Measurements from ENCODE around the gene ICE2. TPM values are rescaled to one million over a fixed set of nuclear protein-coding genes. Genes with fewer than 3 reads are reported as not detected.

ICE2 gene
- total and polyA plus RNA-seq, 2 of the 8 experiments (the other 6 are each of a cell fraction or from before 2014, with no cell fraction given), result 40.0 to 87.3 TPM

DNA sequence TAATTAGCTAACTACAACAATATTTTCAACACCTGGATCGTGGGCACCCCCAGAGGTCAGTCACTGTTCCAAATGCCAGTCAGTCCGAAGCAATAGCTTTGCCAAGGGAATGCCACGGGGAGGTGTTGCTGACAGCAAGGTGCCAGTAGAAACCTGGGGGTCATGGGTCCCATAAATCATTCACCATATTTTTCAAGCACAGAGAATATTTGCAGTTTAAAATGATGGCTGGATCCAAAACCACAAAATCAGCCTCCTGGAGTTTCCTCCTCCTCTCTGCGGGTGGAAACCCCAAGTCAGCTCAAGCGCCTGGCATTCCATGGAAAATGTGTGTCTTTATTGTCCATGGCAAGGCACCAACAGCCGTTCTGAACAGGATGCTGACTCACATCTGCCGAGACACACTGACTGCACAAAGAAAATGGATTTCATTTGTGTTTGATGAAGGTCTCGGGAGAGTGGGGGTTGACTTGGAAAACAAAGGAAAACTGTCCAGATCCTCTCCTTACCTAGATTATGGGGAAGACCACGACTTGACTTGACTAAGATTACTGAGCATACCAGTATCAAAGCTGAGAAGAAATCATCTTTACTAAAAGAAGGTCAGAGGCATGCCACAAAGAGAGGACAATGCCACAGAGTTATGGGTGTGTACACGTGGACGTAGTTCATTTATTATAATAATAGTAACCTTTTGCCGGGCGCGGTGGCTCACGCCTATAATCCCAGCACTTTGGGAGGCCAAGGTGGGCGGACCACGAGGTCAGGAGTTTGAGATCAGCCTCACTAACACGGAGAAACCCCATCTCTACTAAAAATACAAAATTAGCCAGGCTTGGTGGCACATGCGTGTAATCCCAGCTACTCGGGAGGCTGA lies 107.5 kb downstream of the ICE2 start:
- Histone ChIP-seq H3K36me3 (ENCODE audit: control insufficient read depth in 2 of 4, insufficient read depth in 4 of 4, low read length in 3 of 4) (no peaks in the 10 kb centered on the region; a peak in 2 of 8 replicates), H4K8ac (ENCODE audit: extremely low read depth, insufficient read depth, low read length) (no peak overlapping the region), H2BK20ac (ENCODE audit: low read length) (no peak overlapping the region), H2AFZ (ENCODE audit: low read length) (no peak overlapping the region), H3K56ac (replicated peaks; ENCODE audit: insufficient read length, low read depth, low read length) (no peak overlapping the region), H3K4me3 (ENCODE audit: extremely low read depth in 1 of 4, insufficient read depth in 2 of 4, low read depth in 3 of 4, low read length in 4 of 4) (no peak overlapping the region), H3K9me3 (ENCODE audit: insufficient read depth in 2 of 2, low read depth in 1 of 2, low read length in 1 of 2) (no peaks in the 10 kb centered on the region; a peak in 1 of 4 replicates), H3K4me1 (replicated peaks in 1 of 4; ENCODE audit: control insufficient read depth in 3 of 4, insufficient read depth in 4 of 4, low read length in 3 of 4) (peaks cover 2 to 5% (median 5%) of the 10 kb centered on the region in 4 experiments; a peak in 5 of 7 replicates), H3K27ac (ENCODE audit: low read depth, low read length) (no peak overlapping the region), H3K9ac (replicated peaks in 1 of 4; ENCODE audit: extremely low read depth in 1 of 4, low read depth in 3 of 4, low read length in 3 of 4) (no peak overlapping the region), H2BK5ac (ENCODE audit: low read depth, low read length) (no peak overlapping the region), H3K23me2 (ENCODE audit: low read depth, low read length) (no peaks in the 10 kb centered on the region), H3K18ac (ENCODE audit: extremely low read depth, low read length) (no peak overlapping the region), H2BK15ac (ENCODE audit: low read length) (no peak overlapping the region), H2AK5ac (ENCODE audit: low read depth, low read length) (no peak overlapping the region), H4K91ac (replicated peaks; ENCODE audit: insufficient read length, low read length) (no peak overlapping the region), H2BK120ac (replicated peaks; ENCODE audit: low read depth, low read length) (no peak overlapping the region), H3K79me1 (ENCODE audit: low read depth, low read length) (peaks cover 3% of the 10 kb centered on the region; the same call in 1 of the 2 replicates), H3K79me2 (ENCODE audit: control insufficient read depth in 1 of 2, insufficient read depth in 2 of 2, low read length in 2 of 2) (no peaks in the 10 kb centered on the region), H4K5ac (ENCODE audit: insufficient read length, low read depth, low read length) (no peak overlapping the region), H2BK12ac (ENCODE audit: low read depth, low read length) (no peak overlapping the region), H3K4me2 (ENCODE audit: insufficient read depth in 1 of 2, low read depth in 2 of 2, low read length in 2 of 2) (no peak overlapping the region), H4K20me1 (replicated peaks in 1 of 2; ENCODE audit: control insufficient read depth in 1 of 2, insufficient read depth in 2 of 2, low read length in 2 of 2) (no peaks in the 10 kb centered on the region), H3K27me3 (replicated peaks in 1 of 4; ENCODE audit: control insufficient read depth in 3 of 4, extremely low read depth in 1 of 4, insufficient read depth in 3 of 4, low read length in 3 of 4) (no peaks in the 10 kb centered on the region), H3K23ac (ENCODE audit: insufficient read length) (no peak overlapping the region), H3K14ac (ENCODE audit: insufficient read length) (no peak overlapping the region), H3K4ac (replicated peaks; ENCODE audit: insufficient read length, low read depth, low read length) (no peak overlapping the region)
- WGBS, 2 experiments (ENCODE audit: extremely low coverage in 1 of 2, insufficient coverage in 1 of 2, insufficient read length in 1 of 2, insufficient replicate concordance in 2 of 2, low coverage in 1 of 2, low lambda C conversion rate in 2 of 2, missing lambda C conversion rate in 1 of 2), result 91% methylated on average over 20 of the region's 20 CpGs; no CpG with 5 or more reads in 1 of the 2 experiments
- FAIRE-seq (no peak), DNase-seq (ENCODE audit: low read depth in 1 of 2, low spot score in 2 of 2) (no peak)
- POLR2A ChIA-PET (ENCODE audit: partially characterized antibody), result interaction anchor here (1.4 kb wide), 1 partner anchor 27 kb away, joined by 4 read pairs; no protein-coding TSS in a partner anchor
- CTCF ChIA-PET (ENCODE audit: partially characterized antibody), result interaction anchor here (0.7 to 5.2 kb wide), 2 partner anchors 11 to 14 kb away, joined by 3 to 38 read pairs; no protein-coding TSS in a partner anchor
- TF ChIP-seq YY1 (IDR thresholded peaks at IDR 0.05; ENCODE audit: low read depth, low read length), result no peak
- TF ChIP-seq, protein P1, sequence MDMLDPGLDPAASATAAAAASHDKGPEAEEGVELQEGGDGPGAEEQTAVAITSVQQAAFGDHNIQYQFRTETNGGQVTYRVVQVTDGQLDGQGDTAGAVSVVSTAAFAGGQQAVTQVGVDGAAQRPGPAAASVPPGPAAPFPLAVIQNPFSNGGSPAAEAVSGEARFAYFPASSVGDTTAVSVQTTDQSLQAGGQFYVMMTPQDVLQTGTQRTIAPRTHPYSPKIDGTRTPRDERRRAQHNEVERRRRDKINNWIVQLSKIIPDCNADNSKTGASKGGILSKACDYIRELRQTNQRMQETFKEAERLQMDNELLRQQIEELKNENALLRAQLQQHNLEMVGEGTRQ (IDR thresholded peaks at IDR 0.05; ENCODE audit: low read length), result no peak
- no peak for TF ChIP-seq BRCA1 (IDR thresholded peaks at IDR 0.05; ENCODE audit: low read depth, low read length)
- TF ChIP-seq RFX5 (IDR thresholded peaks at IDR 0.05; ENCODE audit: borderline replicate concordance, low read depth, low read length), result no peak
- no peak for TF ChIP-seq SRF (IDR thresholded peaks at IDR 0.05; ENCODE audit: low read depth, low read length)
- TF ChIP-seq JUND (IDR thresholded peaks at IDR 0.05; ENCODE audit: low read length), result no peak
- no peak for TF ChIP-seq JUN (IDR thresholded peaks at IDR 0.05; ENCODE audit: low read depth, low read length)
- TF ChIP-seq TBP (IDR thresholded peaks at IDR 0.05; ENCODE audit: low read depth, low read length), result no peak
- TF ChIP-seq, protein P2, sequence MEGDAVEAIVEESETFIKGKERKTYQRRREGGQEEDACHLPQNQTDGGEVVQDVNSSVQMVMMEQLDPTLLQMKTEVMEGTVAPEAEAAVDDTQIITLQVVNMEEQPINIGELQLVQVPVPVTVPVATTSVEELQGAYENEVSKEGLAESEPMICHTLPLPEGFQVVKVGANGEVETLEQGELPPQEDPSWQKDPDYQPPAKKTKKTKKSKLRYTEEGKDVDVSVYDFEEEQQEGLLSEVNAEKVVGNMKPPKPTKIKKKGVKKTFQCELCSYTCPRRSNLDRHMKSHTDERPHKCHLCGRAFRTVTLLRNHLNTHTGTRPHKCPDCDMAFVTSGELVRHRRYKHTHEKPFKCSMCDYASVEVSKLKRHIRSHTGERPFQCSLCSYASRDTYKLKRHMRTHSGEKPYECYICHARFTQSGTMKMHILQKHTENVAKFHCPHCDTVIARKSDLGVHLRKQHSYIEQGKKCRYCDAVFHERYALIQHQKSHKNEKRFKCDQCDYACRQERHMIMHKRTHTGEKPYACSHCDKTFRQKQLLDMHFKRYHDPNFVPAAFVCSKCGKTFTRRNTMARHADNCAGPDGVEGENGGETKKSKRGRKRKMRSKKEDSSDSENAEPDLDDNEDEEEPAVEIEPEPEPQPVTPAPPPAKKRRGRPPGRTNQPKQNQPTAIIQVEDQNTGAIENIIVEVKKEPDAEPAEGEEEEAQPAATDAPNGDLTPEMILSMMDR (IDR thresholded peaks at IDR 0.05; ENCODE audit: control extremely low read depth in 1 of 3, insufficient read depth in 1 of 3, low read depth in 1 of 3, low read length in 3 of 3), result no peak

Measured in H1 (cell line).